Fibroblast of peridontal ligament (primary cell): ENCODE measurements around the gene FANCI.
A peak's percentile ranks its signal among the peaks of the same experiment; 100 is the strongest.
"Not testable (repeated sequence)": the region's sequence is repeated elsewhere in the genome, so short reads cannot be mapped to it uniquely, and the experiment has no call there.

ENCODE experiments used
- DNase-seq: peaks from one replicate; pipeline ENCODE4 v3.0.0-alpha.2; 2010; ENCODE audit errors: extremely low read depth

The FANCI gene

DNA sequence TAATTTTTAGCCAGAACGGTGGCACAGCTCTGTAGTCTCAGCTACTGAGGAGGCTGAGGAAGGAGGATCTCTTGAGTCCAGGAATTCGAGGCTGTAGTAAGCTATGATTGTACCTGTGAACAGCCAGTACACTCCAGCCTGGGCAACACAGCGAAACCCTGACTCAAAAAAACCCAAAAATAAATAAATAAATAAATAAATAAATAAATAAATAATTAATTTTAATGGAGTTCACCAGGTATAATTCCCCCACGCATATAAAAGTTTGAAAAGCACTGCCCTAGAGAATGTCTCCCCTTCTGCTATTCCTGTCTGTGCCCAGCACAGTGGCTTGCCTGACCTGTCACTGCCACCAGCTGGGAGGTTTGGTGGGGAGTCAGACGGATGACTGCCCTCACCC is 18.2 kb upstream of the FANCI start:
- DNase-seq: no peak

DNA sequence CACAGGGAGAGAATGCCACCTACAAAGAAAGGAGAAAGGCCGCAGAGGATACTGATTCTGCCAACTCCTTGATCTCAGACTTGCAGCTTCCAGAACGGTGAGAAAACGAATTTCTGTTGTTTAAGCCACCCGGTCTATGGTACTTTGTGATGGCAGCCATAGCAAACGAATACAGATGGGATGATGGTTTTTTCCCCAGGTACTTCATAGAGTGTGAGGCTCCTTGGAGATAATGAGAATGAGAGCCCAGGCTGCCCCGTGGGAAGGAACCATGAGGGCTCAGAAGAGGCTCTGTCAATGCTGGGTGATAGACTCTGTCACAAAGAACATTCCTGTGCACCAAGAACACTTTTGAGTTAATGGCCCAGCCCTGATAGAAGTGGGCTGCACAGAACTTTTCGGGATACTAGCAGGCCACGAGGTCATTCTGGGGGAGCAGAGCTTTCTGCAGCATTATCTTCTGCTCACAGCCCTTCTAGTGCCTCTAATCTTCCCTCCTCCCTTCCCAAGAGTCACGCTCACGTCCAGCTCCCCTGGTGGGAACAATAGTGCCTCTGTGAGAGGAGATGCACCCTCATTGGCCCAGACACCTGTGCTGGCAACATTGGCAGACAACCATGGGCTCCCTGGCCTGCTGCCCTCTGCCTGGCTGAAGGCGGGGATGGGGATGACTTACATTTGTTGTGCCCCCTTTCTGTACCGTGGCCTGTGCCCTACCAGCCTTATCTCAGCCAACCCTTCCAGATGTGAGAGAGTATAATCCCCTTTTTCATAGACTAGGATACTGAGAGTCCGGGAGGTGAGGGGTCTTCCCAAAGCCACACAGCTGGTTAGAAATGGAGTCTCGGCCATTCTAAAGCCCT is 17.2 kb upstream of the FANCI start:
- DNase-seq: no peak

DNA sequence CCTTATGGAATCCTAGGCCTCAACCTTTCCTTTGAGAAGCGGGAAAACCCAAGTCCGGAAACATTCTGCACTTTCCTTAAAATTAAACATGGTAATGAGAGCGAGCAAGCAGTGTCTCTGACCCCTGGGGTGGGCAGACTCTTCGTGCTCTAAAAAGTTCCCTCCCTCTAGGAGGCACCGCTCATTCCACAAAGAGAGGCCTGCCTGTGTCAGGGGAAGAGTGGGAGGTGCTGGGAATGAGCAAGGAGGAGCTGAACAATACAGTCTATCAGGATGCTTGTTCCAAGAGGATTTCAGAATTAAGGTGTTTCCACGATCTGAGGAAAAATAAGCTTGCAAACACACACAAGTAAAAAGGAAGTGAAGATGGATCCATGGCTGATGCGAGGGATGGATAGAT is 16.4 kb upstream of the FANCI start:
- DNase-seq: no peak

DNA sequence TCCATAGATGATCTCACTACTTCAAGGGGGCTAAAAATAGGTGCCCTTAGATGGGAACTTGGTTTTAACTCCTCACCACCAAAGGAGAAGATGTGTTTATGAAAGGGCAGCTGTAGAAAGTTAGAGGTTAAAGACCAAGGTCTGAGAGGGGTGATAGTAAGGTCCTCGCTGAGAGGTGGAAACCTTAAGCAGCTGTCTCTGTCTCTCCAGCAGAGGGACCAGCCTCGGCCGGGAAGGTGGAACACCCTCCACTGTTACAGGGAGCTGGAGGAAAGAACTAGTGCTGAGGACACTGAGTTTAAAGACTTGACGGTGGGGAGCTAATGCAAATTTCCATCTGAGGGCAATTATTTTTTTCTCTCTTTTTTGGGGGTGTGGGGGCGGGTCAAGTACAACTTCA is 13.5 kb upstream of the FANCI start:
- DNase-seq: no peak

DNA sequence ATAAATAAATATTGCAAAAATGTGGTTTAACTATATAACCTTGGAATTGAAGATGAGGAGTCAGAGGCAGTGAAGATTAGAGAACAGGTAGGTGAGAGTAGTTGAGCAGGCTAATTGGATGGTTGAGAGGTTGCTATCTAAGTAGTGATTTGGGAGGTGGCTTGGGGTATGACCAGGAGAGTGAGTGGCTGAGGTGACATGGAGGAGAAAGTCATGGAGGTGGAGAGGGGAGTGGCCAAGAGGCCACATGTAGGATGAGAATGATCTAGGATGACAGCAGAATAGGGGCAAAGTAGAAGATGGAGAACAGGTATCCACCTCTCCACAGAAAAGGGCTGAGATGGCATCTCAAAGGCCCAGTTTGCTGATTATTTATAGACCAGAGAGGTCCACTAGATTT is 11.9 kb upstream of the FANCI start:
- DNase-seq: no peak

DNA sequence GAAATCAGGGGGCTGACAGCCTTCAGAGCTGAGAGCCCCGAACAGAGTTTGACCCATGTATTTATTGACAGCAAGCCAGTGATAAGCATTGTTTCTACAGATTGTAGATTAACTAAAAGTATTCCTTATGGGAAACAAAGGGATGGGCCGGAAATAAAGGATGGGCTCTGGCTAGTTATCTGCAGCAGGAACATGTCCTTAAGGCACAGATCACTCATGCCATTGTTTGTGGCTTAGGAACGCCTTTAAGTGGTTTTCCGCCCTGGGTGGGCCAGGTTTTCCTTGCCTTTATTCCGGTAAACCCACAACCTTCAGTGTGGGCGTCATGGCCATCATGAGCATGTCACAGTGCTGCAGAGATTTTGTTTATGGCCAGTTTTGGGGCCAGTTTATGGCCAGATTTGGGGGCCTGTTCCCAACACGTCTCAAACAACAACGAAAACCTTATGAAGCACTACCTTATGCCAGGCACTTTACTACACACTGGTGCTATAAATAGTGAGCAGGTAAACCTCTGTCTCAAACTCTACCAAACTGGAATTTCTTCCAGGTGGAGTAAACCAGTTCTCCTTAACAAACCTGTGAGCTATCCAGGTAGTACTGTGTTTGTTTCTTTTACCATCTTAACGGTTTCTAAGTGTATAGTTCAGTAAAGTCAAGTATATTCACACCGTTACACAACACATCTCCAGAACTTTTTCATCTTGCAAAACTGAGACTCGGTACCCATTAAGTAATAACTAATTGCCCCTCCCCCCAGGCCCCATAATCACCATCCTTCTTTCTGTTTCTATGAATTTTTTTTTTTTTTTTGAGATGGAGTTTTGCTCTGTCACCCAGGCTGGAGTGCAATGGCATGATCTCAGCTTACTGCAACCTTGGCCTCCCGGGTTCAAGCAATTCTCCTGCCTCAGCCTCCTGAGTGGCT is 3.6 kb upstream of the FANCI start:
- DNase-seq: not testable (repeated sequence)

DNA sequence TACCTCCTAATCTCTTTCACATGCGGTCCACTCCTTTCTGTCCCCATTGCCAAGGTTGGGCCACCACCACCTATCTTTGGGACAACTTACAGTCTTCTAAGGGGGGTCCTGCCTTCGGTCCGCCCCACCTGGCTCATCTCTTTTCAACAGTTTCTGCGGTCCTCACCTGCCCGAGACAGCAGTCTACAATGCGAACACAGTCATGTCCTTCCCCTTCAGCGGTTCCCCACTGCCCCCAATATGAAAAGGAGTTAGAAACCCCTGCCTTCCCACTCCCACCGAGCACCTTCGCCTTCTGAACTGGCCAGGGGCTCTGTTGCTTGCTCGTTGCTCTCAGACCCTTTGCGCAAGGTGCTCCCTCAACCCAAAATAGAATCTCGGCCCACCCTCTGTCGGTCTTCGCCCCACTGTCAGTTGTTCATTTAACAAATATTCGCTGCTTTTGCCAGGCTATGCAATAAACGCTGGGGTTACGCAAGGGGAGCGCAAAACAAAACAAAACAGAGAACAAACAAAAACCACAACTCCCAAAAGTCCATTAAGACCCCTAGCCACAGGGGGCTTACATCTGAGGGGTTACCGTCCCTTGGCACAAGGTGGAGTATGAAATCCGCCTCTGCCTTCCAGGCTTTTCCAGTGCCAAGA is 611 bp upstream of the FANCI start:
- DNase-seq: peak; percentile 57

DNA sequence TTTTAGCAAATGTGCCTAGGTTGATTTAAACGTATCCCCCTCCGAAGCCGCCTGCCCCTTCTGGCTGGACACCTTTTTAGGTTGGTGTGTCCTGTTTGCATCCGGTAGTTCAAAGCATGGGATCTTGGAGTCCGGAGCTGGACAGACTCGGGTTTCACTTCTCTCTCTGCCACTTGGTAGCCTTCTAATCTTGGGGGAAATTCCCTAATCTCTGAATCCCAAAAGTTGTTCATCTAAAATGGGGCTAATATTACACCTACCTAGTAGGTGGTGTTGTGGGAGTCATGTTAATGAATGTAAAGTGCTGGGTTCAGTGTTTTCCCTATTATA is 760 bp downstream of the FANCI start:
- DNase-seq: no peak

DNA sequence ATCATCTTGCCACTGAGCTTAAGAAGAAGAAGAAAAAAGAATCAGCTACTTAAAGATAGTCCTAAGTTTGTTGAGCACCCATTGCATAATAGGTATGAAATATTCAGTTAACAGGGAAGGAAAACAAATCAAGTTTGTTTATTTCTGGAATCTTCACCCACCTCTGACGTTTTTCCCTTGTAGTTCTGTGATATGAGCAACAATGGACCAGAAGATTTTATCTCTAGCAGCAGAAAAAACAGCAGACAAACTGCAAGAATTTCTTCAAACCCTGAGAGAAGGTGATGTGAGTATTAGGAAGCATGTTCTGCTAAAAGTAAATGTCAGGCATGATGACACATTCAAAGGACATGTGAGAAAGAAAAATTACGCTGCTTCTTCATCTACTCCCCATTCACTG is 3.7 kb downstream of the FANCI start:
- no peak for DNase-seq

DNA sequence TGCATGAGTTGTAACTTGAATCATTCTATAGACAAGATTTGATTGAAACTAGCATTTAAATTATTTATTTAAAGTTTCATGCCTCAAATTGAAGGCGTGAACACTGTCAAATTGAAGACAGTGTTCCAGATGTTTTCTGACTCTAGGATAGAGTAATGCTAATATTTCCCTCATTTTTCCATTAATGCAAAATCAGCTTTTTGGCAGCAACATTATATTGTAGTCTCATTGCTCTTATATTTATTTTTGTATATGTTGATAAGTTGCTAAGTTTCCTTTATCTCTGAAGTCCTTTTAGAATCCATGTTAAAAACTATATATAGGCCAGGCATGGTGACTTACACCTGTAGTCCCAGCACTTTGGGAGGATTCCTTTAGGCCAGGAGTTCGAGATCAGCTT is 4.8 kb downstream of the FANCI start:
- no peak for DNase-seq

DNA sequence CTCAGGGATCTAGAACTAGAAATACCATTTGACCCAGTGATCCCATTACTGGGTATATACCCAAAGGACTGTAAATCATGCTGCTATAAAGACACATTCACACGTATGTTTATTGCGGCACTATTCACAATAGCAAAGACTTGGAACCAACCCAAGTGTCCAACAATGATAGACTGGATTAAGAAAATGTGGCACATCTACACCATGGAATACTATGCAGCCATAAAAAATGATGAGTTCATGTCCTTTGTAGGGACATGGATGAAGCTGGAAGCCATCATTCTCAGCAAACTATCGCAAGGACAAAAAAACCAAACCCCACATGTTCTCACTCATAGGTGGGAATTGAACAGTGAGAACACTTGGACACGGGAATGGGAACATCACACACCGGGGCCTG is 6.4 kb downstream of the FANCI start:
- DNase-seq: not testable (repeated sequence)

DNA sequence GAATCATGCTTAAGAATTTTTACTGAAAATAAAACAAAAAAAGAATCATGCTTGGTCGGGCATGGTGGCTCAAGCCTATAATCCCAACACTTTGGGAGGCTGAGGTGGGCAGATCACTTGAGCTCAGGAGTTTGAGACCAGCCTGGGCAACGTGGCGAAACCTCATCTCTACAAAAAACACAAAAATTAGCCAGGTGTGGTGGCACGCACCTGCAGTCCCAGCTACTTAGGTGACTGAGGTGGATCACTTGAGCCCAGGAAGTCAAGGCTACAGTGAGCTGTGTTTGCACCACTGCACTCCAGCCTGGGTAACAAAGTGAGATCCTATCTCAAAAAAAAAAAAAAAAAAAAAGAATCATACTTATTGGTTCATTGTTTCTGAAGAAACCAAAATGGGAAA is 33.5 kb downstream of the FANCI start:
- not testable (repeated sequence) for DNase-seq

DNA sequence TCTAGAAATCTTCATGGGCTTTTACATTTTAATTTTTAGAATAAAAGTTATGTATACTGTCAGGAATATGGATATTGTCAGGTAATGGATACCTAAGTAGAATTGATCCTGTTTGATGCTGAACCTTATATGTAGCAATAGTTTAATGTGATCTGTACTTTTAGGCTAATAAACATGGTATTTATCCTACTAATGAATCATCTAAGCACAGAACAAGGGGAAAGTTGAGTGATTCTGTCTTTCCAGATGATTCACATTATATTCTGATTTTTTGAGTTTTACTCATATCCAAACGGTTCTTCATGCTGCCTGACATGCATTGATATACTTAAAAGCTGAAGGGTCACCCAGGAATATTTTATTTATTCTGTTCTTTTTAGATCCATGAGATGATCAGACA is 34.5 kb downstream of the FANCI start:
- no peak for DNase-seq

DNA sequence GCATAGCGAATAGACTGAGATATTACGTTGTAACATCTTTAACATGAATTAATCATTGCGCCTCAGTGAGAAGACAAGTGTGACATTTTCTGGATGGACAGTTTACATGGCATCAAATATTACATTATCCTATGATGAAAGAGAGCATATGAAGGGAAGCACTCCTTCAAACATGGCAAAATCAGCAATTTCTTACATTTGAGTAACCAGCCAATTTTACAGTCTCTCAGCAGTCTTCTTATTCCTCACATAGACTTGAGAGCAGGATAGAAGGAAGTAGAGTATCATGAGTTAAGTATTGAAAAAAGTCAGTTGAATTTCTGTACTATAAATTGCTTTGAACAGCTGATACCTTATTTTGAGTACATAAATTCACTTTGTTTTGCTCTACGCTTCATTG is 38.9 kb downstream of the FANCI start:
- no peak for DNase-seq

DNA sequence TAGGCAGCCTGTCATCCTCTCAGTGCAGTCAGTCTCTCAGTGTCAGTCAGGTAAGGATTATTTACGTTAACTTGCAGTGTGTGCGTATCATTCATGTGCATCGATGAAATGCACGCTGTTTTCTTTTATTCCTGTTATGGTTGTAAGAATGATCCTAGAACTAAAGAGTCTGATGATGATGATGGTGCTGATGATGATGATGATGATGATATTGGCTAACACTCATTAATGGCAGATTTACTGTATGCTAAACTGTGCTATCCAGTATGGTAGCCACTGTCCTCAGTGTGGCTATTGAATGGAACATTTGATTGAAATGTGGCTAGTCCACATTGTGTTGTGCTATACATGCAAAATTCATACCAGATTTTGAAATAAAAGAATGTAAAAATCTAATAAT is 39.4 kb downstream of the FANCI start:
- no peak for DNase-seq

DNA sequence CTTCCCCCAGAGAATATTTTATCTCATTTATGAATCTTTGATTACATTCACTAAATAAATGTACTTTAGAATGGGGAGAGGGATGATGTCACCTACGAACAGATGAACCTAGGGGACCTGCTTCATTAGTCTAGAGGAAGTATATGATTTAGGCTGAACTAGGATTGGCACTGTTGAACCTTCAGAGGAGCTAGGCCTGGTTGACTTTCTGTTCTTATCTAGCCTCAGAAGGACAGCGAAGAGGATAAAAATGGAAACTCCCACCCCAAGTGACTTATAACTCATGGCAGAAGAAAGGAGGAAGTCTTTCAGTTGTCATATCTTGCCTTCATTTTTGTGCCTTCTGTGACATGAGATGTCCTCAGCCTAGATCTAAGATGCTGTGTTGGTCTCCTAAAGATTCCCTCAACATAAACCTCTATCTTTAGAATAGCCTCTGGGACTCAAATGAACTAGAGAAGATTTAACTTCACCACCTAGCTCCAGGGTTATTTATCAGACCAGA is 48.2 kb downstream of the FANCI start:
- DNase-seq: no peak

DNA sequence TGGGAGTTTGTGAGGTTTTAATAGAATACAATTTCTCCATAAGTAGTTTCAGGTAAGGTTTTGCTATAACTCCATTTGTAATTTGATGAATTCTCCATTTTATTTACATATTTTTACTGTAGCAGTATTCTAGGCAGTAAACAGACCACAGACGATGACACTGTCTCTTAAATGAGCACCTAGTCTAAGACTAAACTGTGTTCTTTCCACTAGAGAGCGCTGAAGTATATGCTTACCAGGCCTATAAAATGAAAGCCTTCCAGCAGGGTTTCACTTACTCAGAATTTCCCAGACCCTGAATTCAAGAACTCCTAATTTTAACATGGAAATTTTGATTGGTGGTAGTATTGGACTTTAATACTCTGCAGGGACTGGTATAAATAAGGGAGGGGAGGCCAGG is 49.2 kb downstream of the FANCI start:
- no peak for DNase-seq

DNA sequence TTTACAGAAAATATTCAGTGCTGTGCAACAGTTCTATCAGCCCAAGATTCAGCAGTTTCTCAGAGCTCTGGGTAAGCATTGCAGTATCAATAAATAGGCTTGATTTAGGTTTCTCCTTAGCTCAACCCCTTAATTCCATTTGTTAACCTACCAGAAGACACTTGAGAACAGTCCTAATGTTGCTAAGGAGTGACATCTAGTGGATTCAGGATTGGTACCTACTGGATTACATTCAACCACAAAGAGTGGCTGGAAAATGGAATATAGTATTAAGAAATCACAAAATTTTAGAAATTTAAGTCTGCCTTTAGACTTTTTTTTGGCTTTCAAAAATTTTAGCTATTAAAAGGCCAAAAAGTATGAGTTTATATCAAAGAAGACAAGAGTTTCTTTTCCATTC is 56.1 kb downstream of the FANCI start:
- DNase-seq: peak; percentile 69

DNA sequence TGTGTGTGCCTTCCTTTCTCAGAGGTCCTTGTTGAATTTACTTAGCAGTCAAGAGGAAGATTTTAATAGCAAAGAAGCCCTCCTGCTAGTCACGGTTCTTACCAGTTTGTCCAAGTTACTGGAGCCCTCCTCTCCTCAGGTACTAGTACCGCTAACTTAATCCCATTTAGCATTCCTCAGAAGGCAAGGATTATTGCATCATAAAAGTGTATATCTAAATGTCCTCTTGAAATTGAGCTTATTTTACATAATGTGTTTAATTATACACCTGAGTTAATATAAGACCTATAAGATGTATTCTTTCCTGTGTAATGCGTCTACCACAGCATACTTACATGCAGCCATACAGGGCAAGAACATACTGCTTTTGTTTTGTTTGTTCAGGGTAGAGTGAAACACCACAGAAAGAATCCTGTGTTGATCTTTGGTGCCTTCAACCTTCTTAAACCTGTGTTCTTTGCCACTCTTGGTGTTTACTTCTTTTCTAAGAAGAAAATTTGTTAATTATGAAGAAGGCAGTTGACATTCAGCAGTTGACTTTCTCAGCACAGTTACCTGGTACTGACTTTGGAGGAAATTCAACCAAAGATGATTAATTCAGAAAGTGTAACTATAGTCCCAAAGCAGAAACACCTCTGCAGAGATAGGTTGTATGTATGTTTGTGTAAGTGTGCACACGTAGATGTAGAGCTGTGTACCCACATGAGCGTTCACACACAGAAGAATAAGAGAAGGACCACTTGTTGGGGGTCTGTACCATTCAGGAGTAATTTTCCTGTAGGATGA is 57.7 kb downstream of the FANCI start:
- no peak for DNase-seq

DNA sequence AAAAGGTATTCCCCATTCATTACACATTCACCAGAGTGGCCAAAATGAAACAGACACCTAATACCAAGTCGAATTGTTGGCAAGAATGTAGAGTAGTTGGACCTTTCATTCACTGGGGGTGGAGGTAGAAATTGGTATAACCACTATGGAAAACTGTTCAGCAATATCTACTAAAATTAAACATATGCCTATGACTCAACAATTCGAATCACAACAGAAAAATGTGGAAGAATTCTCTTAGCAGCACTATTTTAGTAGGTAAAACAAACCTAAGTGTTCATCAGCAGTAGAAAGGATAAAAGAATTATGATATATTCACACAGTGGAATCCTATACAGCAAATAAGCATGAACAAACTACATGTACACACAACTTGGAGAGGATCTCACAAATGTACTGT is 60.2 kb downstream of the FANCI start:
- no peak for DNase-seq

DNA sequence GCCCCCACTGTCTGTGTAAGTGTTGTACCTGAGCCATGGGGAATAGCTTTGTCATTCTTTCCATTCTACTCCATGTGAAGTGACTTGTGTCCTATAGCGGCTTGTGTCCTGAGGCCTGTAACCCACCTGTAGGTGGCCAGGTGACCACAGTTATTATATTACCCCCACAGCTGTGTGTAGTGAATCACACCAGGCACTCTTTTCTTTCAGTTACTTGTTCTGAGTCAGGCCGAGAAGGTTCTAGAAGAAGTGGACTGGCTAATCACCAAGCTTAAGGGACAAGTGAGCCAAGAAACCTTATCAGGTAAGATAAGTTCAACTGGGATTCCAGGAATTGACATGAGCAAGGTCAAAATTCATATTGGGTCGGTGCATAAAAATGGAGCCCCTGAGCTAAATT is 61.6 kb downstream of the FANCI start:
- no peak for DNase-seq
